HepG2 (cell line): ENCODE measurements around the gene TMEM185B. TPM values are rescaled to one million over a fixed set of nuclear protein-coding genes. Genes with fewer than 3 reads are reported as not detected.

Experiments used
- ATAC-seq: fragments of 200-7000 bp; cut with Tn5 transposase; 3 replicates; pipeline ENCODE4 v1.9.1; 2020; ENCODE audit warnings: mild to moderate bottlenecking, moderate library complexity
- BruUV-seq: library from RNA; stranded (reverse); fragments of 400-500 nt; replicated peaks from 2 replicates; lab custom pipeline; 2021; lab: Mats Ljungman, UMichigan
- CTCF ChIA-PET: fragments of 300-600 bp; formaldehyde crosslinking; extraction: SDS; loops from one replicate; lab custom pipeline; 2021; ENCODE audit warnings: low total read pairs, inconsistent platforms, low intra/inter-chr PET ratio; lab: Yijun Ruan, JAX
- POLR2A ChIA-PET: fragments of 350-600 bp; sonication (Branson Sonifier 250); formaldehyde crosslinking; loops from one replicate; lab custom pipeline; 2020; ENCODE audit warnings: antibody characterized with exemption, inconsistent platforms; lab: Yijun Ruan, JAX
- DNase-seq: peaks from one replicate; pipeline ENCODE4 v3.0.0-alpha.2; 2015; ENCODE audit warnings: low spot score
- FAIRE-seq: peaks from 3 replicates; lab custom pipeline; 2011; peaks lifted over from hg19 to GRCh38; lab: Jason Lieb, UNC
- H2AFZ ChIP-seq: one replicate; pipeline ENCODE4 v1.6.1; 2011; ENCODE audit warnings: low read length, inconsistent platforms
- H3K27ac ChIP-seq: fragments of 300-600 bp; 3 replicates; pipeline ENCODE4 v1.8.0; 2011; ENCODE audit warnings: mixed run types, mild to moderate bottlenecking, mixed read lengths, low read length, inconsistent platforms; ENCODE audit not compliant: insufficient read depth; ENCODE audit errors: extremely low read length
- H3K27me3 ChIP-seq, 2 experiments: fragments of 200-600 bp in 1 of 2; 2 replicates in 1 of 2; 3 replicates in 1 of 2; pipeline versions ENCODE4 v1.6.0 to v1.8.0; 2011; ENCODE audit warnings: low read length in 2 of 2, mild to moderate bottlenecking in 2 of 2, moderate library complexity in 2 of 2, inconsistent platforms in 1 of 2; ENCODE audit not compliant: insufficient read depth in 2 of 2, control insufficient read depth in 1 of 2
- H3K36me3 ChIP-seq, 2 experiments: fragments of 200-600 bp in 1 of 2; replicated peaks in 1 of 2; 2 replicates in 1 of 2; 3 replicates in 1 of 2; pipeline versions ENCODE4 v1.5.1 to v1.8.0; 2011; ENCODE audit warnings: low read length in 2 of 2, inconsistent platforms in 1 of 2; ENCODE audit not compliant: insufficient read depth in 2 of 2, control insufficient read depth in 1 of 2
- H3K4me1 ChIP-seq: 2 replicates; pipeline ENCODE4 v1.5.1; 2012; ENCODE audit warnings: low read length, inconsistent platforms; ENCODE audit not compliant: insufficient read depth
- H3K4me2 ChIP-seq: 2 replicates; pipeline ENCODE4 v1.6.0; 2011; ENCODE audit warnings: low read depth, low read length, inconsistent platforms
- H3K4me3 ChIP-seq, 3 experiments: fragments of 200-600 bp in 1 of 3; sonication (generic), shearing (Covaris generic) in 1 of 3; replicated peaks in 1 of 3; 2 replicates each; pipeline ENCODE4 v1.5.1; 2011 to 2016; ENCODE audit warnings: low read length in 3 of 3, inconsistent platforms in 2 of 3, low read depth in 2 of 3, mild to moderate bottlenecking in 2 of 3, control low read depth in 1 of 3, mixed read lengths in 1 of 3; ENCODE audit not compliant: insufficient read depth in 1 of 3
- H3K79me2 ChIP-seq: one replicate; pipeline ENCODE4 v1.6.1; 2011; ENCODE audit warnings: low read length, inconsistent platforms; ENCODE audit not compliant: insufficient read depth
- H3K9ac ChIP-seq: 2 replicates; pipeline ENCODE4 v1.6.0; 2011; ENCODE audit warnings: mild to moderate bottlenecking, low read depth, low read length, inconsistent platforms; ENCODE audit not compliant: insufficient read depth
- H3K9me3 ChIP-seq: 2 replicates; pipeline ENCODE4 v1.5.1; 2012; ENCODE audit warnings: mild to moderate bottlenecking, low read length
- H4K20me1 ChIP-seq: 2 replicates; pipeline ENCODE4 v1.6.0; 2011; ENCODE audit warnings: inconsistent platforms, mild to moderate bottlenecking, low read length, moderate library complexity; ENCODE audit not compliant: insufficient read depth
- PHF20 ChIP-seq: sonication (generic); formaldehyde crosslinking; IDR thresholded peaks from 2 replicates; pipeline ENCODE4 v1.5.0; 2020; ENCODE audit warnings: mild to moderate bottlenecking, missing genetic modification reagents
- PLRG1 ChIP-seq: fragments of 450-650 bp; conservative IDR thresholded peaks from 2 replicates; pipeline ENCODE4 v1.6.1; 2016
- SOX5 ChIP-seq: IDR thresholded peaks from 2 replicates; pipeline ENCODE4 v1.6.1; 2016; ENCODE audit warnings: borderline replicate concordance
- ZMAT5 ChIP-seq: sonication (generic); formaldehyde crosslinking; IDR thresholded peaks from 2 replicates; pipeline ENCODE4 v1.5.0; 2020; ENCODE audit warnings: mild to moderate bottlenecking, low read depth, missing genetic modification reagents, borderline replicate concordance
- ZNF407 ChIP-seq: sonication (generic); formaldehyde crosslinking; IDR thresholded peaks from one replicate; pipeline ENCODE4 v1.5.1; 2020; ENCODE audit warnings: mild to moderate bottlenecking, missing genetic modification reagents; ENCODE audit errors: not compliant biosample characterization
- ZNF550 ChIP-seq: sonication (generic); formaldehyde crosslinking; IDR thresholded peaks from 2 replicates; pipeline ENCODE4 v1.4.0; 2020; ENCODE audit warnings: mild to moderate bottlenecking, missing genetic modification reagents, borderline replicate concordance
- ZXDC ChIP-seq: sonication (generic); formaldehyde crosslinking; IDR thresholded peaks from 2 replicates; pipeline ENCODE4 v1.5.0; 2020; ENCODE audit warnings: mild to moderate bottlenecking, missing genetic modification reagents
- WGBS: methylation state at CpG from one replicate; pipeline ENCODE4 v1.1.6; 2017; ENCODE audit warnings: low lambda C conversion rate; 5-methylcytosine and 5-hydroxymethylcytosine counted together
- in situ Hi-C: cut with HindIII; loops from 2 replicates; pipeline ENCODE4 v1.10.0; 2017; ENCODE audit warnings: low pct_unique_long_range_greater_than_20kb; ENCODE audit not compliant: extremely low pct_ligation_motif_present
- intact Hi-C: fragments of 100-400 bp; cut with micrococcal nuclease; formaldehyde crosslinking; loops from one replicate; pipeline ENCODE4 v1.10.0; 2022; ENCODE audit not compliant: unreplicated experiment
- polyA plus RNA-seq, 8 experiments: library from polyadenylated mRNA; depleted of rRNA in 3 of 8; stranded (reverse) in 7 of 8; unstranded in 1 of 8; fragments of >200 nt; fragmentation: Illumina TruSeq in 4 of 8; extraction: Trizol in 4 of 8; gene quantifications; 2 replicates each; pipeline versions ENCODE4 v1.2.1 to v1.2.3, GENCODE V29; 2011 to 2016; ENCODE audit warnings: low read depth in 4 of 8, missing spikeins in 1 of 8, mixed read lengths in 1 of 8; ENCODE audit not compliant: insufficient read depth in 1 of 8
- total RNA-seq, 5 experiments: library from RNA; depleted of rRNA; stranded (reverse); fragments of >200 nt; fragmentation: Illumina TruSeq; extraction: Trizol; gene quantifications; 2 replicates each; pipeline ENCODE4 v1.2.3, GENCODE V29; 2016; ENCODE audit warnings: low read depth in 1 of 5

The TMEM185B gene
- total and polyA plus RNA-seq, 2 of the 13 experiments (the other 11 are each of a cell fraction or from before 2014, with no cell fraction given) = 5.6 to 7.0 TPM

GRCh38 chr2:120195553-120195952 lies 27.6 kb downstream of the TMEM185B start (continued):
- TF ChIP-seq ZNF407 (CRISPR knock-in tag) (no peak), ZMAT5 (CRISPR knock-in tag) (no peak)

GRCh38 chr2:120192280-120192679 lies 30.9 kb downstream of the TMEM185B start:
- DNase-seq (no peak), FAIRE-seq (no peak), ATAC-seq (no peak)
- Histone ChIP-seq H4K20me1 (no peaks in the 10 kb centered on the region), H2AFZ (no peak overlapping the region), H3K4me2 (no peak overlapping the region), H3K4me1 (peaks cover 11% of the 10 kb centered on the region), H3K4me3 (no peak overlapping the region), H3K36me3 (no peaks in the 10 kb centered on the region), H3K27me3 (no peaks in the 10 kb centered on the region), H3K9me3 (no peaks in the 10 kb centered on the region; the same call in 1 of the 2 replicates), H3K79me2 (no peaks in the 10 kb centered on the region), H3K27ac (no peak overlapping the region), H3K9ac (no peak overlapping the region)
- in situ Hi-C loops (no loop called here), intact Hi-C loops (no loop called here)
- 3% methylated on average over 1 of the region's 1 CpG for WGBS
- POLR2A ChIA-PET = no interaction called here
- CTCF ChIA-PET = no interaction called here
- TF ChIP-seq ZXDC (CRISPR knock-in tag) (no peak), SOX5 (CRISPR knock-in tag) (no peak), PHF20 (CRISPR knock-in tag) (no peak), PLRG1 (no peak), ZNF550 (CRISPR knock-in tag) (no peak)
- no TSS peak for BruUV-seq
